IMR-90 (cell line): ENCODE data around the gene KRIT1. TPM values are rescaled to one million over a fixed set of nuclear protein-coding genes. Genes with fewer than 3 reads are reported as not detected.

Source experiments
- ATAC-seq: fragments of 200-7000 bp; cut with Tn5 transposase; 2 replicates; pipeline ENCODE4 v1.9.1; 2020; ENCODE audit warnings: low read depth, mild to moderate bottlenecking, moderate library complexity
- BruUV-seq: library from RNA; stranded (reverse); fragments of 400-500 nt; replicated peaks from 2 replicates; lab custom pipeline; 2021; lab: Mats Ljungman, UMichigan
- CTCF ChIA-PET: fragments of 300-600 bp; formaldehyde crosslinking; extraction: SDS; loops from one replicate; lab custom pipeline; 2021; ENCODE audit warnings: antibody characterized with exemption; lab: Yijun Ruan, JAX
- POLR2A ChIA-PET: fragments of 300-600 bp; sonication (Branson Sonifier 250); formaldehyde crosslinking; loops from one replicate; lab custom pipeline; 2022; ENCODE audit warnings: antibody characterized with exemption; ENCODE audit not compliant: unreplicated experiment; lab: Charles Lee
- DNase-seq: peaks from one replicate; pipeline ENCODE4 v3.0.0; 2013
- H2AFZ ChIP-seq: replicated peaks from 2 replicates; pipeline ENCODE3; 2013; ENCODE audit warnings: low read length, mild to moderate bottlenecking; ENCODE audit not compliant: poor library complexity
- H2AK5ac ChIP-seq: 2 replicates; pipeline ENCODE4 v1.6.1; 2013; ENCODE audit warnings: low read depth, low read length, inconsistent platforms
- H2AK9ac ChIP-seq: replicated peaks from 2 replicates; pipeline ENCODE3; 2013; ENCODE audit warnings: mild to moderate bottlenecking, low read depth, low read length, moderate library complexity; ENCODE audit not compliant: poor library complexity
- H2BK120ac ChIP-seq: 2 replicates; pipeline ENCODE4 v1.6.1; 2013; ENCODE audit warnings: low read depth, low read length, inconsistent platforms
- H2BK15ac ChIP-seq: 3 replicates; pipeline ENCODE4 v1.6.1; 2013; ENCODE audit warnings: low read depth, low read length, inconsistent platforms
- H2BK20ac ChIP-seq: 2 replicates; pipeline ENCODE4 v1.6.1; 2013; ENCODE audit warnings: low read depth, mild to moderate bottlenecking, inconsistent platforms, low read length, moderate library complexity
- H2BK5ac ChIP-seq: 2 replicates; pipeline ENCODE4 v1.6.1; 2013; ENCODE audit warnings: mild to moderate bottlenecking, low read depth, low read length, inconsistent platforms; ENCODE audit not compliant: poor library complexity, severe bottlenecking
- H3K14ac ChIP-seq: replicated peaks from 2 replicates; pipeline ENCODE4 v1.6.1; 2013; ENCODE audit warnings: low read depth, low read length, inconsistent platforms
- H3K18ac ChIP-seq: 2 replicates; pipeline ENCODE4 v1.6.1; 2013; ENCODE audit warnings: low read depth, low read length, control low read depth
- H3K23ac ChIP-seq: 2 replicates; pipeline ENCODE4 v1.6.1; 2013; ENCODE audit warnings: low read depth, low read length, inconsistent platforms
- H3K27ac ChIP-seq: 2 replicates; pipeline ENCODE4 v1.5.1; 2013; ENCODE audit warnings: mild to moderate bottlenecking, control low read depth, low read length; ENCODE audit not compliant: insufficient read depth
- H3K27me3 ChIP-seq: 2 replicates; pipeline ENCODE4 v1.6.1; 2013; ENCODE audit warnings: low read length; ENCODE audit not compliant: control insufficient read depth, insufficient read depth
- H3K36me3 ChIP-seq: 2 replicates; pipeline ENCODE4 v1.6.1; 2013; ENCODE audit warnings: low read length, mixed read lengths; ENCODE audit not compliant: control insufficient read depth, insufficient read depth
- H3K4ac ChIP-seq: 2 replicates; pipeline ENCODE4 v1.6.1; 2013; ENCODE audit warnings: low read depth, low read length, inconsistent platforms
- H3K4me1 ChIP-seq: 2 replicates; pipeline ENCODE4 v1.6.1; 2013; ENCODE audit warnings: low read length, mixed read lengths; ENCODE audit not compliant: control insufficient read depth, insufficient read depth
- H3K4me2 ChIP-seq: 2 replicates; pipeline ENCODE4 v1.6.1; 2013; ENCODE audit warnings: low read depth, mild to moderate bottlenecking, control low read depth, low read length, moderate library complexity
- H3K4me3 ChIP-seq: 2 replicates; pipeline ENCODE4 v1.5.1; 2013; ENCODE audit warnings: low read depth, mild to moderate bottlenecking, control low read depth, low read length, moderate library complexity; ENCODE audit not compliant: insufficient read depth
- H3K56ac ChIP-seq: 2 replicates; pipeline ENCODE4 v1.6.1; 2013; ENCODE audit warnings: low read length, inconsistent platforms; ENCODE audit not compliant: insufficient read depth; ENCODE audit errors: extremely low read depth
- H3K79me1 ChIP-seq, 2 experiments: 2 replicates each; pipeline ENCODE4 v1.6.1; 2013; ENCODE audit warnings: low read length in 2 of 2, inconsistent platforms in 1 of 2, low read depth in 1 of 2
- H3K9ac ChIP-seq: 2 replicates; pipeline ENCODE4 v1.6.1; 2013; ENCODE audit warnings: low read depth, low read length, control low read depth
- H3K9me1 ChIP-seq: 2 replicates; pipeline ENCODE4 v1.6.1; 2013; ENCODE audit warnings: low read length, inconsistent platforms; ENCODE audit not compliant: insufficient read depth
- H3K9me3 ChIP-seq: 2 replicates; pipeline ENCODE4 v1.6.1; 2013; ENCODE audit warnings: low read length; ENCODE audit not compliant: control insufficient read depth, insufficient read depth
- H4K20me1 ChIP-seq: 2 replicates; pipeline ENCODE4 v1.6.1; 2013; ENCODE audit warnings: low read length, inconsistent platforms; ENCODE audit not compliant: insufficient read depth
- H4K5ac ChIP-seq: 2 replicates; pipeline ENCODE4 v1.6.1; 2013; ENCODE audit warnings: mild to moderate bottlenecking, low read depth, low read length, control low read depth
- H4K8ac ChIP-seq, 2 experiments: 2 replicates each; pipeline ENCODE4 v1.6.1; 2013; ENCODE audit warnings: low read depth in 2 of 2, low read length in 2 of 2, control low read depth in 1 of 2, inconsistent platforms in 1 of 2
- H4K91ac ChIP-seq: 2 replicates; pipeline ENCODE4 v1.6.1; 2013; ENCODE audit warnings: low read depth, low read length, inconsistent platforms; ENCODE audit not compliant: insufficient read depth
- BHLHE40 ChIP-seq: fragments of 150-350 bp; IDR thresholded peaks from 2 replicates; pipeline ENCODE4 v1.6.1; 2016; ENCODE audit warnings: mild to moderate bottlenecking, low read depth, low read length
- CEBPB ChIP-seq: IDR thresholded peaks from 2 replicates; pipeline ENCODE4 v1.6.1; 2012; ENCODE audit warnings: low read depth, low read length, improper control_type of control experiment
- CHD1 ChIP-seq: IDR thresholded peaks from 2 replicates; pipeline ENCODE4 v1.6.1; 2012; ENCODE audit warnings: low read depth, low read length, improper control_type of control experiment
- FOS ChIP-seq: fragments of 150-350 bp; IDR thresholded peaks from 2 replicates; pipeline ENCODE4 v1.6.1; 2016; ENCODE audit warnings: low read depth, low read length
- MAFK ChIP-seq: IDR thresholded peaks from 2 replicates; pipeline ENCODE4 v1.6.1; 2012; ENCODE audit warnings: low read depth, low read length, improper control_type of control experiment
- MAZ ChIP-seq: IDR thresholded peaks from 2 replicates; pipeline ENCODE4 v1.6.1; 2012; ENCODE audit warnings: low read depth, mild to moderate bottlenecking, low read length, improper control_type of control experiment, moderate library complexity, borderline replicate concordance
- MXI1 ChIP-seq: IDR thresholded peaks from 2 replicates; pipeline ENCODE4 v1.6.1; 2012; ENCODE audit warnings: low read depth, mild to moderate bottlenecking, low read length, moderate library complexity, borderline replicate concordance
- NFE2L2 ChIP-seq: fragments of 150-350 bp; IDR thresholded peaks from 2 replicates; pipeline ENCODE4 v1.6.1; 2016; ENCODE audit warnings: low read depth, mild to moderate bottlenecking, low read length
- POLR2A ChIP-seq: IDR thresholded peaks from 2 replicates; pipeline ENCODE4 v1.6.1; 2012; ENCODE audit warnings: mild to moderate bottlenecking, low read depth, low read length
- RAD21 ChIP-seq: IDR thresholded peaks from 2 replicates; pipeline ENCODE4 v1.6.1; 2012; ENCODE audit warnings: low read length, improper control_type of control experiment
- RFX5 ChIP-seq: IDR thresholded peaks from 2 replicates; pipeline ENCODE4 v1.8.0; 2012; ENCODE audit warnings: low read depth, mild to moderate bottlenecking, low read length, moderate library complexity
- SMC3 ChIP-seq: fragments of 150-350 bp; IDR thresholded peaks from 2 replicates; pipeline ENCODE4 v1.6.1; 2016; ENCODE audit warnings: low read depth, mild to moderate bottlenecking, antibody characterized with exemption, low read length, moderate library complexity
- WGBS, 2 experiments: methylation state at CpG; one replicate each; pipeline versions ENCODE4 v1.1.5 to v1.1.7; 2013; ENCODE audit warnings: missing lambda C conversion rate in 2 of 2; ENCODE audit not compliant: insufficient read length in 1 of 2; ENCODE audit errors: extremely low coverage in 2 of 2; 5-methylcytosine and 5-hydroxymethylcytosine counted together
- dilution Hi-C: fragments of 300-500 bp; cut with HindIII; formaldehyde crosslinking; loops from one replicate; pipeline ENCODE4 v1.14.3; 2018; ENCODE audit warnings: low sequenced_read_pairs; ENCODE audit not compliant: unreplicated experiment
- in situ Hi-C: fragments of 300-500 bp; cut with MboI; formaldehyde crosslinking; loops from 3 replicates; pipeline ENCODE4 v1.14.3; 2019; ENCODE audit warnings: low sequenced_read_pairs, inconsistent platforms, mixed read lengths
- intact Hi-C: fragments of 100-400 bp; cut with micrococcal nuclease; formaldehyde crosslinking; loops from 2 replicates; pipeline ENCODE4 v1.10.0; 2022
- polyA plus RNA-seq, 3 experiments: library from polyadenylated mRNA; depleted of rRNA; stranded (reverse); fragments of >200 nt; gene quantifications; 2 replicates each; pipeline ENCODE4 v1.2.3, GENCODE V29; 2012; ENCODE audit warnings: low replicate concordance in 1 of 3
- total RNA-seq: library from RNA; depleted of rRNA; stranded (reverse); fragments of >200 nt; gene quantifications from 2 replicates; pipeline ENCODE4 v1.2.3, GENCODE V29; 2012
- TF ChIP-seq, protein P1 (sequence below): conservative IDR thresholded peaks from 2 replicates; pipeline ENCODE4 v1.5.1; 2012; ENCODE audit warnings: mild to moderate bottlenecking, low read depth, low read length, improper control_type of control experiment
- TF ChIP-seq, protein P2 (sequence below): fragments of 150-350 bp; IDR thresholded peaks from 2 replicates; pipeline ENCODE4 v1.6.1; 2017; ENCODE audit warnings: mild to moderate bottlenecking, antibody characterized with exemption, low read length, low read depth
- TF ChIP-seq, protein P3 (sequence below): fragments of 150-350 bp; IDR thresholded peaks from 2 replicates; pipeline ENCODE4 v1.6.1; 2016; ENCODE audit warnings: low read depth, mild to moderate bottlenecking, low read length, moderate library complexity, borderline replicate concordance

Gene KRIT1
- total and polyA plus RNA-seq, 2 of the 4 experiments (the other 2 are of a cell fraction) = 22.9 to 38.2 TPM

DNA sequence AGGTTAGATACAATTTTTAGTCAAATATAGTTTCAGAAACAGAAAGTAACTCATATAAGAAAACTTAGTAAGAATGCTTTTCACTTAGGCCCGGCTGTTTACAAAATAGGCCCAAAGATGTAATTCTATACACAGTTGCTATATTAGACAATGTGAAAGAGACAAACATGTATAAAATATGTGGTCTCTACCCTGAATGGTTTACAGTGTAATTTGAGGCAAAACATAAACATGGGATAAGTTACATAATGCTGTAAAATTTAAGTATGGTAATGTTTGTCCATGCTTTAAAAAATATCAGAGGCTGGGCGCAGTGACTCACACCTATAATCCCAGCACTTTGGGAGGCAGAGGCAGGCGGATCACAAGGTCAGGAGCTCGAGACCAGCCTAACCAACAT lies 18.7 kb downstream of the KRIT1 start:
- Histone ChIP-seq H4K5ac (no peak overlapping the region), H3K4me2 (no peak overlapping the region), H3K4me3 (no peak overlapping the region), H3K79me1 (peaks cover 0 to 2% of the 10 kb centered on the region in 2 experiments; a peak in 1 of 4 replicates), H4K20me1 (no peaks in the 10 kb centered on the region), H3K9me3 (no peaks in the 10 kb centered on the region), H2BK15ac (no peak overlapping the region), H3K4me1 (no peaks in the 10 kb centered on the region), H2AFZ (no peak overlapping the region), H2BK20ac (no peak overlapping the region), H2AK9ac (no peak overlapping the region), H4K91ac (no peak overlapping the region), H3K36me3 (peaks cover 13% of the 10 kb centered on the region), H3K23ac (no peak overlapping the region), H3K9ac (no peak overlapping the region), H3K27me3 (no peaks in the 10 kb centered on the region), H2BK5ac (no peak overlapping the region), H3K56ac (no peak overlapping the region), H3K4ac (no peak overlapping the region), H4K8ac (no peak overlapping the region), H3K18ac (no peak overlapping the region), H2AK5ac (no peak overlapping the region), H3K14ac (no peak overlapping the region), H2BK120ac (no peak overlapping the region), H3K27ac (peak overlapping the region; percentile 32; the same call in 1 of the 2 replicates), H3K9me1 (no peaks in the 10 kb centered on the region)
- in situ Hi-C loops (no loop called here), intact Hi-C loops (loop anchor here (5.0 kb wide), 1 partner anchor 220 kb away; the partner anchor contains the start of gene GATAD1), dilution Hi-C loops (no loop called here)
- WGBS, 2 experiments = no CpG with 5 or more reads among the region's 4 CpGs
- ATAC-seq (peak; percentile 90), DNase-seq (peak; percentile 40)
- TF ChIP-seq, protein P1, sequence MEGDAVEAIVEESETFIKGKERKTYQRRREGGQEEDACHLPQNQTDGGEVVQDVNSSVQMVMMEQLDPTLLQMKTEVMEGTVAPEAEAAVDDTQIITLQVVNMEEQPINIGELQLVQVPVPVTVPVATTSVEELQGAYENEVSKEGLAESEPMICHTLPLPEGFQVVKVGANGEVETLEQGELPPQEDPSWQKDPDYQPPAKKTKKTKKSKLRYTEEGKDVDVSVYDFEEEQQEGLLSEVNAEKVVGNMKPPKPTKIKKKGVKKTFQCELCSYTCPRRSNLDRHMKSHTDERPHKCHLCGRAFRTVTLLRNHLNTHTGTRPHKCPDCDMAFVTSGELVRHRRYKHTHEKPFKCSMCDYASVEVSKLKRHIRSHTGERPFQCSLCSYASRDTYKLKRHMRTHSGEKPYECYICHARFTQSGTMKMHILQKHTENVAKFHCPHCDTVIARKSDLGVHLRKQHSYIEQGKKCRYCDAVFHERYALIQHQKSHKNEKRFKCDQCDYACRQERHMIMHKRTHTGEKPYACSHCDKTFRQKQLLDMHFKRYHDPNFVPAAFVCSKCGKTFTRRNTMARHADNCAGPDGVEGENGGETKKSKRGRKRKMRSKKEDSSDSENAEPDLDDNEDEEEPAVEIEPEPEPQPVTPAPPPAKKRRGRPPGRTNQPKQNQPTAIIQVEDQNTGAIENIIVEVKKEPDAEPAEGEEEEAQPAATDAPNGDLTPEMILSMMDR = no peak
- TF ChIP-seq BHLHE40 (no peak), POLR2A (no peak), NFE2L2 (no peak), CHD1 (no peak), RFX5 (no peak), MAFK (no peak), RAD21 (no peak), FOS (no peak), MAZ (no peak), MXI1 (no peak), SMC3 (no peak), CEBPB (no peak)
- TF ChIP-seq, protein P2, sequence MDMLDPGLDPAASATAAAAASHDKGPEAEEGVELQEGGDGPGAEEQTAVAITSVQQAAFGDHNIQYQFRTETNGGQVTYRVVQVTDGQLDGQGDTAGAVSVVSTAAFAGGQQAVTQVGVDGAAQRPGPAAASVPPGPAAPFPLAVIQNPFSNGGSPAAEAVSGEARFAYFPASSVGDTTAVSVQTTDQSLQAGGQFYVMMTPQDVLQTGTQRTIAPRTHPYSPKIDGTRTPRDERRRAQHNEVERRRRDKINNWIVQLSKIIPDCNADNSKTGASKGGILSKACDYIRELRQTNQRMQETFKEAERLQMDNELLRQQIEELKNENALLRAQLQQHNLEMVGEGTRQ = no peak
- TF ChIP-seq, protein P3, sequence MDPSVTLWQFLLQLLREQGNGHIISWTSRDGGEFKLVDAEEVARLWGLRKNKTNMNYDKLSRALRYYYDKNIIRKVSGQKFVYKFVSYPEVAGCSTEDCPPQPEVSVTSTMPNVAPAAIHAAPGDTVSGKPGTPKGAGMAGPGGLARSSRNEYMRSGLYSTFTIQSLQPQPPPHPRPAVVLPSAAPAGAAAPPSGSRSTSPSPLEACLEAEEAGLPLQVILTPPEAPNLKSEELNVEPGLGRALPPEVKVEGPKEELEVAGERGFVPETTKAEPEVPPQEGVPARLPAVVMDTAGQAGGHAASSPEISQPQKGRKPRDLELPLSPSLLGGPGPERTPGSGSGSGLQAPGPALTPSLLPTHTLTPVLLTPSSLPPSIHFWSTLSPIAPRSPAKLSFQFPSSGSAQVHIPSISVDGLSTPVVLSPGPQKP = no peak
- ChIA-PET CTCF (no interaction called here), POLR2A (no interaction called here)
- BruUV-seq = no TSS peak
